Thyroid gland (tissue), 4 donors: ENCODE data around the gene OR4D2.

Source experiments
- POLR2A ChIP-seq, 2 donors: fragments of 450-650 bp; IDR thresholded peaks; one replicate each; pipeline ENCODE4 v1.6.1; 2017; ENCODE audit warnings: antibody characterized with exemption in 2 of 2, mild to moderate bottlenecking in 2 of 2, moderate library complexity in 1 of 2
- TF ChIP-seq, protein P1 (sequence below), 6 experiments: fragments of 200-600 bp in 3 of 6; fragments of 450-650 bp in 3 of 6; sonication (generic) in 3 of 6; IDR thresholded peaks; one replicate each; pipeline ENCODE4 v1.5.1; 2016 to 2019; ENCODE audit warnings: antibody characterized with exemption in 6 of 6, mild to moderate bottlenecking in 2 of 6, inconsistent platforms in 1 of 6, moderate library complexity in 1 of 6

DNA sequence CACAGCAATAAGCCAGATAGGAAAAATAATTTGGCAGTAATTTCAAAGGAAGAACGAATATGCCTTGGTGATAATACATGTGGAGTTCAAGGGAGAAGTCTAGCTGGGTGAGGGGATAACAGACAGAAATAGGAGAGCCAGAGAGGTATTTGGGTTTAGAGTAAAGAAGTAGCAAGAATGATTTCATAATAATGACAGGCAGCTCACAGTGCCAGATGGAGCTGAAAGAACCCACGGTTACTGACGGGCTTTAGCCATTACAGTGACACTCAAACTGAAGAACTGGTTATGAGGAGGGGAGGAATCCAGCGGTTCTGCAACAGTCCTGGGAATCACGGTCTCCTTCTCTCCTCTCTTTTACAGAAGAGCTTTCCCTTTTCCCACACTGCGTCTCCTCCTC is 16.4 kb upstream of the OR4D2 start:
- TF ChIP-seq, protein P1, sequence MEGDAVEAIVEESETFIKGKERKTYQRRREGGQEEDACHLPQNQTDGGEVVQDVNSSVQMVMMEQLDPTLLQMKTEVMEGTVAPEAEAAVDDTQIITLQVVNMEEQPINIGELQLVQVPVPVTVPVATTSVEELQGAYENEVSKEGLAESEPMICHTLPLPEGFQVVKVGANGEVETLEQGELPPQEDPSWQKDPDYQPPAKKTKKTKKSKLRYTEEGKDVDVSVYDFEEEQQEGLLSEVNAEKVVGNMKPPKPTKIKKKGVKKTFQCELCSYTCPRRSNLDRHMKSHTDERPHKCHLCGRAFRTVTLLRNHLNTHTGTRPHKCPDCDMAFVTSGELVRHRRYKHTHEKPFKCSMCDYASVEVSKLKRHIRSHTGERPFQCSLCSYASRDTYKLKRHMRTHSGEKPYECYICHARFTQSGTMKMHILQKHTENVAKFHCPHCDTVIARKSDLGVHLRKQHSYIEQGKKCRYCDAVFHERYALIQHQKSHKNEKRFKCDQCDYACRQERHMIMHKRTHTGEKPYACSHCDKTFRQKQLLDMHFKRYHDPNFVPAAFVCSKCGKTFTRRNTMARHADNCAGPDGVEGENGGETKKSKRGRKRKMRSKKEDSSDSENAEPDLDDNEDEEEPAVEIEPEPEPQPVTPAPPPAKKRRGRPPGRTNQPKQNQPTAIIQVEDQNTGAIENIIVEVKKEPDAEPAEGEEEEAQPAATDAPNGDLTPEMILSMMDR (IDR thresholded peaks at IDR 0.05), result no peak
- no peak for TF ChIP-seq POLR2A (IDR thresholded peaks at IDR 0.05)
